ENCODE data around the gene GLCE. TPM values are rescaled to one million over a fixed set of nuclear protein-coding genes. Genes with fewer than 3 reads are reported as not detected.

GLCE gene
- total and polyA plus RNA-seq, 2 donors (not counting 1 experiment from before 2014, with no cell fraction given) = 21.7 to 23.9 TPM

DNA sequence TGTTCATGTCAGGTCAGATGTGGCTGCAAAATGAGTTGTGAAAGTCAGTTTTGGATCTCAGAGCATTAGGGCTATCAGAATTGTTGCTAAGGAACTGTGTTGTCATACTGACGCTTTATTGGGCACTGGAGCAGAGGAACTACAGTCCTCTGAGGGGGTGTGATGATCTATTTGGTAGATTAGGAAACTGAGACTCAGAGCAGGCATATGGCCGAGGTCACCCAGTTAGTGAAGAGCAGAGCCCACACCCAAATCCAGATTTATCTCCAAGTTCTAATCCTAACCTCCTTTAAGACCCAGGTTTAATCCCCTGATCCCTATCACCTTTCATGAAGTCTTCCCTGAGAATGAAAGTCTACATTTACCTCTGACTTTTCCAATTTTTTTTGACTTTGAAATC is 25.6 kb upstream of the GLCE start:
- no peak overlapping the region for H3K27ac ChIP-seq (ENCODE audit: insufficient read depth, low read length)
- no peak for DNase-seq (ENCODE audit: low read depth in 2 of 2)
- H3K4me1 ChIP-seq (ENCODE audit: control insufficient read depth, extremely low read depth, insufficient read depth, low read length) = no peaks in the 10 kb centered on the region
- no peak overlapping the region for H3K9ac ChIP-seq (ENCODE audit: insufficient read depth, low read length)
- peaks cover 20% of the 10 kb centered on the region for H3K27me3 ChIP-seq (ENCODE audit: control insufficient read depth, insufficient read depth, low read length)
- no peaks in the 10 kb centered on the region for H3K79me2 ChIP-seq (ENCODE audit: control insufficient read depth, insufficient read depth, low read length)
- no peak overlapping the region for H2AFZ ChIP-seq (ENCODE audit: low read length)
- H3K4me3 ChIP-seq (replicated peaks in 1 of 4; ENCODE audit: control extremely low read depth in 1 of 4, insufficient read depth in 1 of 4, low read depth in 3 of 4, low read length in 4 of 4) = no peak overlapping the region
- no peaks in the 10 kb centered on the region for H3K36me3 ChIP-seq (ENCODE audit: control insufficient read depth, insufficient read depth, low read length)
- no peaks in the 10 kb centered on the region for H3K9me3 ChIP-seq (ENCODE audit: control insufficient read depth, insufficient read depth, low read depth, low read length)
- no peak overlapping the region for H3K4me2 ChIP-seq (ENCODE audit: extremely low read depth, insufficient read depth, low read length)
- TF ChIP-seq, protein P1, sequence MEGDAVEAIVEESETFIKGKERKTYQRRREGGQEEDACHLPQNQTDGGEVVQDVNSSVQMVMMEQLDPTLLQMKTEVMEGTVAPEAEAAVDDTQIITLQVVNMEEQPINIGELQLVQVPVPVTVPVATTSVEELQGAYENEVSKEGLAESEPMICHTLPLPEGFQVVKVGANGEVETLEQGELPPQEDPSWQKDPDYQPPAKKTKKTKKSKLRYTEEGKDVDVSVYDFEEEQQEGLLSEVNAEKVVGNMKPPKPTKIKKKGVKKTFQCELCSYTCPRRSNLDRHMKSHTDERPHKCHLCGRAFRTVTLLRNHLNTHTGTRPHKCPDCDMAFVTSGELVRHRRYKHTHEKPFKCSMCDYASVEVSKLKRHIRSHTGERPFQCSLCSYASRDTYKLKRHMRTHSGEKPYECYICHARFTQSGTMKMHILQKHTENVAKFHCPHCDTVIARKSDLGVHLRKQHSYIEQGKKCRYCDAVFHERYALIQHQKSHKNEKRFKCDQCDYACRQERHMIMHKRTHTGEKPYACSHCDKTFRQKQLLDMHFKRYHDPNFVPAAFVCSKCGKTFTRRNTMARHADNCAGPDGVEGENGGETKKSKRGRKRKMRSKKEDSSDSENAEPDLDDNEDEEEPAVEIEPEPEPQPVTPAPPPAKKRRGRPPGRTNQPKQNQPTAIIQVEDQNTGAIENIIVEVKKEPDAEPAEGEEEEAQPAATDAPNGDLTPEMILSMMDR (conservative IDR thresholded peaks at IDR 0.05 in 1 of 2, IDR thresholded peaks at IDR 0.05 in 1 of 2; ENCODE audit: low read depth in 1 of 2, low read length in 2 of 2) = no peak
- TF ChIP-seq EZH2 (IDR thresholded peaks at IDR 0.05; ENCODE audit: low read length, missing control alignments) = no peak
- no peaks in the 10 kb centered on the region for H4K20me1 ChIP-seq (ENCODE audit: control insufficient read depth, extremely low read depth, insufficient read depth, low read length)

DNA sequence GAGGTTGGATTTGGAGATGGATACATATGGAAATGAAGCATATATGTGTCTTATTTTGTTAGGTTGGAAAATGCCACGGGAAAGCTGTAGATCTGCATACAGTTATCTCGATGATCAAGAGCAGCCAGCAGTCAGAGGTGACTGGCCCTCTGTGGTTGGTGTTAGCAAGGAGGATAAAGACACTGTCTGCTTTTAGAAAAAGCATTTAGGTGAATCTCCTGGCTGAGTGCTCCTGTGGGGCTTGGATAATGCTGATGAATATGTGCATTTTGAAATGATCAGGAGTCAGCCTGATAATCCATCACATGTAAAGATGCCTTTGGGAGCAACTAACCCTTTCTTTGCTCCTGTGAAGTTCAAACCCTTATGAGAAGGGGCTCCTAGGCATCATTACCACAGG is 24.9 kb upstream of the GLCE start:
- no peaks in the 10 kb centered on the region for H3K36me3 ChIP-seq (ENCODE audit: control insufficient read depth, insufficient read depth, low read length)
- H3K27me3 ChIP-seq (ENCODE audit: control insufficient read depth, insufficient read depth, low read length) = peaks cover 24% of the 10 kb centered on the region
- DNase-seq (ENCODE audit: low read depth in 2 of 2) = no peak

DNA sequence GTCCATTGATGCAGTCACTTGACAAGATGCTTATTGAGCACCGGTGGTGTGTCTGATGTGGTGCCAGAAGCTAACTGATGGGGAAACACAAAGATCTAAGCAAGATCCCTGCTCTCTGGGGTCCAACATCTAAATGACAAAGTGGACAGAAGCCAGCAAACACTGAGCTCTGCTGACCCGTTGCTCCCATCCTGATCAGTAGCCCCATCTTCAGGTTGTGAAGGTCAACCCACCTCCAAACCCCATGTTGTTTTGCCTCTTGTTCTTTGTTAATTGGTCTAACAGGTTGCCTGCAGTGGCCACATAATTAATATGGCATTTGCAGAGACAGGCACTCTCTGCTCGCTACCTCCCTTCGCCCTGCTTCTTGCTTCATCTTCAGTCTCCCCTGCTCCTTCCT is 21.5 kb upstream of the GLCE start:
- no peaks in the 10 kb centered on the region for H3K9me3 ChIP-seq (ENCODE audit: control insufficient read depth, insufficient read depth, low read depth, low read length)
- peak; percentile 35 for TF ChIP-seq EZH2 (IDR thresholded peaks at IDR 0.05; ENCODE audit: low read length, missing control alignments)
- TF ChIP-seq, protein P1 (conservative IDR thresholded peaks at IDR 0.05 in 1 of 2, IDR thresholded peaks at IDR 0.05 in 1 of 2; ENCODE audit: low read depth in 1 of 2, low read length in 2 of 2) = no peak
- DNase-seq (ENCODE audit: low read depth in 2 of 2) = no peak
- H4K20me1 ChIP-seq (ENCODE audit: control insufficient read depth, extremely low read depth, insufficient read depth, low read length) = no peaks in the 10 kb centered on the region
- no peak overlapping the region for H3K27ac ChIP-seq (ENCODE audit: insufficient read depth, low read length)
- H3K4me3 ChIP-seq (replicated peaks in 1 of 4; ENCODE audit: control extremely low read depth in 1 of 4, insufficient read depth in 1 of 4, low read depth in 3 of 4, low read length in 4 of 4) = no peak overlapping the region
- H2AFZ ChIP-seq (ENCODE audit: low read length) = no peak overlapping the region
- H3K4me2 ChIP-seq (ENCODE audit: extremely low read depth, insufficient read depth, low read length) = no peak overlapping the region
- H3K9ac ChIP-seq (ENCODE audit: insufficient read depth, low read length) = no peak overlapping the region
- H3K27me3 ChIP-seq (ENCODE audit: control insufficient read depth, insufficient read depth, low read length) = peaks cover 24% of the 10 kb centered on the region
- no peaks in the 10 kb centered on the region for H3K79me2 ChIP-seq (ENCODE audit: control insufficient read depth, insufficient read depth, low read length)
- peaks cover 2% of the 10 kb centered on the region for H3K4me1 ChIP-seq (ENCODE audit: control insufficient read depth, extremely low read depth, insufficient read depth, low read length)
- H3K36me3 ChIP-seq (ENCODE audit: control insufficient read depth, insufficient read depth, low read length) = no peaks in the 10 kb centered on the region

More for the DNA sequence above, 24.9 kb upstream of the GLCE start:
- no peak overlapping the region for H3K9ac ChIP-seq (ENCODE audit: insufficient read depth, low read length)
- H3K4me3 ChIP-seq (replicated peaks in 1 of 4; ENCODE audit: control extremely low read depth in 1 of 4, insufficient read depth in 1 of 4, low read depth in 3 of 4, low read length in 4 of 4) = no peak overlapping the region
- no peaks in the 10 kb centered on the region for H3K4me1 ChIP-seq (ENCODE audit: control insufficient read depth, extremely low read depth, insufficient read depth, low read length)
- no peaks in the 10 kb centered on the region for H3K79me2 ChIP-seq (ENCODE audit: control insufficient read depth, insufficient read depth, low read length)
- no peak overlapping the region for H3K27ac ChIP-seq (ENCODE audit: insufficient read depth, low read length)
- no peaks in the 10 kb centered on the region for H4K20me1 ChIP-seq (ENCODE audit: control insufficient read depth, extremely low read depth, insufficient read depth, low read length)
- H2AFZ ChIP-seq (ENCODE audit: low read length) = no peak overlapping the region
- no peaks in the 10 kb centered on the region for H3K9me3 ChIP-seq (ENCODE audit: control insufficient read depth, insufficient read depth, low read depth, low read length)
- no peak for TF ChIP-seq EZH2 (IDR thresholded peaks at IDR 0.05; ENCODE audit: low read length, missing control alignments)
- TF ChIP-seq, protein P1 (conservative IDR thresholded peaks at IDR 0.05 in 1 of 2, IDR thresholded peaks at IDR 0.05 in 1 of 2; ENCODE audit: low read depth in 1 of 2, low read length in 2 of 2) = no peak
- H3K4me2 ChIP-seq (ENCODE audit: extremely low read depth, insufficient read depth, low read length) = no peak overlapping the region

All from fibroblast of lung (primary cell).